Hematopoietic multipotent progenitor cell treated with erythropoietin and hydrocortisone succinate and interleukin-3 and kit ligand, for 6 days (in vitro differentiated cells): ENCODE data around the gene MRNIP.

Source experiments
- DNase-seq: peaks from one replicate; pipeline ENCODE4 v3.0.0-alpha.2; 2015

The MRNIP gene

GRCh38 chr5:179820127-179820482 lies 38.5 kb downstream of the MRNIP start:
- DNase-seq = peak; percentile 40

- DNase-seq = peak; percentile 63
Measured at GRCh38 chr5:179819296-179820126, 39.1 kb downstream of the MRNIP start.

- DNase-seq = peak; percentile 87
Measured at GRCh38 chr5:179818746-179819295, 39.8 kb downstream of the MRNIP start.

GRCh38 chr5:179817890-179818745 lies 40.5 kb downstream of the MRNIP start:
- peak; percentile 30 for DNase-seq

GRCh38 chr5:179817470-179817840 lies 41.2 kb downstream of the MRNIP start:
- DNase-seq = no peak

GRCh38 chr5:179816796-179817469 lies 41.7 kb downstream of the MRNIP start:
- DNase-seq = peak; percentile 57

GRCh38 chr5:179816401-179816795 lies 42.2 kb downstream of the MRNIP start:
- no peak for DNase-seq

GRCh38 chr5:179815491-179816249 lies 42.9 kb downstream of the MRNIP start:
- DNase-seq = no peak

GRCh38 chr5:179814090-179814489 lies 44.5 kb downstream of the MRNIP start:
- DNase-seq = no peak

GRCh38 chr5:179812997-179813607 lies 45.5 kb downstream of the MRNIP start:
- no peak for DNase-seq

GRCh38 chr5:179812135-179812825 lies 46.3 kb downstream of the MRNIP start:
- no peak for DNase-seq

GRCh38 chr5:179806250-179807048 lies 52.2 kb downstream of the MRNIP start, which contains the start of gene MGAT4B:
Gene MGAT4B, minus strand, starts transcription at chr5:179806866. Its CDS starts 283 bp downstream, at chr5:179806583.
- peak; percentile 90 for DNase-seq

- peak; percentile 63 for DNase-seq
Measured at GRCh38 chr5:179805529-179806249, 52.9 kb downstream of the MRNIP start.

GRCh38 chr5:179805070-179805528 lies 53.5 kb downstream of the MRNIP start:
- DNase-seq = peak; percentile 61

GRCh38 chr5:179804555-179804947 lies 54.1 kb downstream of the MRNIP start:
- no peak for DNase-seq

GRCh38 chr5:179803651-179804554 lies 54.7 kb downstream of the MRNIP start:
- peak; percentile 92 for DNase-seq

- no peak for DNase-seq
Measured at GRCh38 chr5:179802950-179803562, 55.6 kb downstream of the MRNIP start.
